BE2C (cell line): ENCODE data around the gene SPIRE2.

Experiments
- DNase-seq: peaks from one replicate; pipeline ENCODE4 v3.0.0-alpha.2; 2020
- H3K27me3 ChIP-seq: fragments of 250-450 bp; sonication (Bioruptor Pico); 2 replicates; pipeline ENCODE4 v1.5.1; 2020; ENCODE audit warnings: mild to moderate bottlenecking
- H3K36me3 ChIP-seq: fragments of 250-450 bp; sonication (Bioruptor Pico); 2 replicates; pipeline ENCODE4 v1.5.1; 2020; ENCODE audit warnings: mild to moderate bottlenecking
- H3K4me1 ChIP-seq: fragments of 250-450 bp; sonication (Bioruptor Pico); 2 replicates; pipeline ENCODE4 v1.5.1; 2020
- H3K4me3 ChIP-seq: 2 replicates; pipeline ENCODE4 v1.5.1; 2011; ENCODE audit warnings: low read depth, low read length
- H3K9me3 ChIP-seq: fragments of 250-450 bp; sonication (Bioruptor Pico); 2 replicates; pipeline ENCODE4 v1.5.1; 2020
- TF ChIP-seq, protein P1 (sequence below): IDR thresholded peaks from 2 replicates; pipeline ENCODE4 v1.5.1; 2012; ENCODE audit warnings: mild to moderate bottlenecking, low read depth, low read length

The SPIRE2 gene

GRCh38 chr16:89837014-89837546 lies 8.8 kb downstream of the SPIRE2 start:
- Histone ChIP-seq H3K4me1 (peaks cover 4% of the 10 kb centered on the region), H3K36me3 (no peaks in the 10 kb centered on the region), H3K27me3 (no peaks in the 10 kb centered on the region), H3K9me3 (no peaks in the 10 kb centered on the region), H3K4me3 (no peak overlapping the region)
- no peak for DNase-seq
- TF ChIP-seq, protein P1, sequence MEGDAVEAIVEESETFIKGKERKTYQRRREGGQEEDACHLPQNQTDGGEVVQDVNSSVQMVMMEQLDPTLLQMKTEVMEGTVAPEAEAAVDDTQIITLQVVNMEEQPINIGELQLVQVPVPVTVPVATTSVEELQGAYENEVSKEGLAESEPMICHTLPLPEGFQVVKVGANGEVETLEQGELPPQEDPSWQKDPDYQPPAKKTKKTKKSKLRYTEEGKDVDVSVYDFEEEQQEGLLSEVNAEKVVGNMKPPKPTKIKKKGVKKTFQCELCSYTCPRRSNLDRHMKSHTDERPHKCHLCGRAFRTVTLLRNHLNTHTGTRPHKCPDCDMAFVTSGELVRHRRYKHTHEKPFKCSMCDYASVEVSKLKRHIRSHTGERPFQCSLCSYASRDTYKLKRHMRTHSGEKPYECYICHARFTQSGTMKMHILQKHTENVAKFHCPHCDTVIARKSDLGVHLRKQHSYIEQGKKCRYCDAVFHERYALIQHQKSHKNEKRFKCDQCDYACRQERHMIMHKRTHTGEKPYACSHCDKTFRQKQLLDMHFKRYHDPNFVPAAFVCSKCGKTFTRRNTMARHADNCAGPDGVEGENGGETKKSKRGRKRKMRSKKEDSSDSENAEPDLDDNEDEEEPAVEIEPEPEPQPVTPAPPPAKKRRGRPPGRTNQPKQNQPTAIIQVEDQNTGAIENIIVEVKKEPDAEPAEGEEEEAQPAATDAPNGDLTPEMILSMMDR = no peak

- H3K36me3 ChIP-seq = no peaks in the 10 kb centered on the region
- H3K4me3 ChIP-seq = no peak overlapping the region
- TF ChIP-seq, protein P1 = no peak
- no peak for DNase-seq
- no peaks in the 10 kb centered on the region for H3K9me3 ChIP-seq
- peaks cover 14% of the 10 kb centered on the region for H3K4me1 ChIP-seq
- no peaks in the 10 kb centered on the region for H3K27me3 ChIP-seq
Observed at GRCh38 chr16:89841275-89841674, 13.0 kb downstream of the SPIRE2 start.

DNA sequence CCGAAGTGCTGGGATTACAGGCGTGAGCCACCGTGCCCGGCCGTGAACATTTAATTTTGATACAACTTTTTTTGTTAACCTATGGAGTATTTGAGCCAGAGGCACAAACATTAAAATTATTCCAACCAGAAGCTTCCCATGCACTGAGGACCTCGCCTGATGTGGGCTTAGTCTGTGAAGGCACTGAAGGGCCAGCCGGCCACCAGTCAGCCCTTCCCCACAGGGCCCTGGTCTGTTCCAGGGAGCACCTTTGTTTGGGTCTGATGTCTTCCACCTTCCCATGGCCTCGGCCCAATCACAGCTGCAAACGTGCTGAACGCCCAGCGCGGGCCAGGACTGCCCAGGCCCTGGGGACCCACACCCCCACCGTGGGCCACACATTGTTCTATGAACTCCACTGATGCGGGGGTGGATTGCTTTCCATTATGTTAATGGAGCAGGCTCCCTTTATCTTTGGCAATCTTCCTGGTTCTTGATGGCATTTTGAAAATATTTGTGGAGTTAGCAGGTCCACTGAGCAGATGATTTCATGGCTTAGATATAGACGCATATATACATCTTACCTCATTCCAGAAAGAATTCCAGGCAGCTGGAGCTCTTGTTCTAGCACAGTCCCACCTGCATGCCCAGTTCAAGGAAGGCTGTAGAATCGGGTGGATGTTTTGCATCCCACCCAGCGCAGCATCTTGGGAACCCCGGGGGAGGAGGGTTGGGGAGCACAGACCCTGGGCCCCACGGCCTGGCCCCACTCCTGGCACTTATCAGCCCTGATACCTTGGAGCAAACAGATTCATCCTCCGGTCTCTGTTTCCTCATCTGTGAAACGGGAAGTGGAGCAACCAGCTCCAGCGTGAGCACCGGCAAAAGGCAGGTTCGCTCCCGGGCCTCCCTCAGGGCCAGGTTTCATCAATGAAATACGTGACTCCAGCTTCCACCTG lies 14.5 kb downstream of the SPIRE2 start:
- DNase-seq = peak; percentile 82
- TF ChIP-seq, protein P1 = no peak
- H3K36me3 ChIP-seq = no peaks in the 10 kb centered on the region
- no peaks in the 10 kb centered on the region for H3K27me3 ChIP-seq
- H3K9me3 ChIP-seq = no peaks in the 10 kb centered on the region
- peaks cover 18% of the 10 kb centered on the region for H3K4me1 ChIP-seq
- no peak overlapping the region for H3K4me3 ChIP-seq

DNA sequence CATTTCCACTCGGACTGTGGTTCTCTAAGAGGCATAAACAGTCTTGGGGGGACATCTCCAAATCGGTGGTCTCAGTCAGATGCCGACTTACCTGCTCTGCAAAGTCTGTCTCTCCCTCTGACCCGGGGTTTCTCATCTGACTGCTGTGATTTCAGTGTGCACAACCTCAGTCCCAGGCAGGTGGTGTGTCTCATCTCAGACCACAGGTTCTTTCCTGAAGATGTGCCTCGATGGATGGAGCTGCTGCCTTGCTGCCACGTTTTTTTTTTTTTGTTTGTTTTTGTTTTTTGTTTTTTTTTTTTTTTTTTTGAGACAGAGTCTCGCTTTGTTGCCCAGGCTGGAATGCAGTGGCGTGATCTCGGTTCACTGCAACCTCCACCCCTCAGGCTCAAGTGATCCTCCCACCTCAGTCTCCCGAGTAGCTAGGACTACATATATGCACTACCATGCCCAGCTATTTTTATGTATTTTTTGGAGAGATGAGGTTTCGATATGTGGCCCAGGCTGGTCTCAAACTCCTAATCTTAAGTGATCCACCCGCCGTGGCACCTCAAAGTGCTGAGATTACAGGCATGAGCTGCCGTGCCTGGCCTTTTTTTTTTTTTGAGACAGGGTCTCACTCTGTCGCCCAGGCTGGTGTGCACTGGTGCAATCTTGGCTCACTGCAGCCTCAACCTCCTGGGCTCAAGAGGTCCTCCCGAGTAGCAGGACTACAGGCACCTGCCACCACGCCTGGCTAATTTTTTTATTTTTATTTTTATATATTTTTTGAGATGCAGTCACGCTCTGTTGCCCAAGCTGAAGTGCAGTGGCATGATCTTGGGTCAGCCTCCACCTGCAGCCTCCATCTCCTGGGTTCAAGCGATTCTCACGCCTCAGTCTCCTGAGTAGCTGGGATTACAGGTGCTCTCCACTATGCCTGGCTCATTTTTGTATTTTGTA lies 15.4 kb downstream of the SPIRE2 start:
- no peak for DNase-seq
- Histone ChIP-seq H3K36me3 (no peaks in the 10 kb centered on the region), H3K9me3 (no peaks in the 10 kb centered on the region), H3K4me1 (peaks cover 23% of the 10 kb centered on the region), H3K27me3 (no peaks in the 10 kb centered on the region), H3K4me3 (no peak overlapping the region)
- TF ChIP-seq, protein P1 = no peak

DNA sequence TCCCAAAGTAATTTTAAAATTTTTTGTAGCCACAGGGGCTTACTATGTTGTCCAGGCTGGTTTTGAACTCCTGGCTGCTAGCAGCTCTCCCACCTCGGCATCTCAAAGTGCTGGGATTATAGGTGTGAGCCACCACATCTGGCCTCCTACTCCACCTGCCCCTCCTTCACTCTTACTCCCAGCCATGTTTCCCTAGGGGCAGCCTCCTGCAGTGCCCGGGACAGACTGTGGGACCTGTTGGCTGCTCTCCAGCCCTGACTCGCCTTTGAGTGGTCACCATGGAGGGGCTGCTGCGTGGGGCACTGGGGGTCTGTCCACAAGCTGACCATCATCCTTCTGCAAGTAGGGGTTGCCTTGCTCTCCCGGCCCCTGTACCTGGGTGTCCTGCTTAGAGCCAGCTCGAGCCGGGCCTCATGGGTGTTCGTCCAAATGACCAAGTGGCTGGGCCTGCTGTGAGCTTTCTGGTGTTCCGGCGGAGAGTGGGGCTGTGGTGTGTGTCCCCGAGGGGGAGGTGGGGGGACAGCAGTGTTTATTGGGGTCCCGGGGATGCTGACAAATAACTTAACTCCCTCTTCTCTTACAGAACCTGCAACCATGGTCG lies 16.6 kb downstream of the SPIRE2 start:
- Histone ChIP-seq H3K27me3 (no peaks in the 10 kb centered on the region), H3K9me3 (no peaks in the 10 kb centered on the region), H3K4me1 (peaks cover 19% of the 10 kb centered on the region), H3K36me3 (no peaks in the 10 kb centered on the region), H3K4me3 (no peak overlapping the region)
- no peak for DNase-seq
- TF ChIP-seq, protein P1 = no peak
